Choroid plexus epithelial cell (primary cell): Measurements from ENCODE around the gene DNALI1.
A peak's percentile ranks its signal among the peaks of the same experiment; 100 is the strongest.
"Not testable (repeated sequence)": the region's sequence is repeated elsewhere in the genome, so short reads cannot be mapped to it uniquely, and the experiment has no call there.

Source experiments
- DNase-seq: peaks from one replicate; pipeline ENCODE4 v3.0.0-alpha.2; 2010; ENCODE audit warnings: low read depth
- H3K4me3 ChIP-seq: 2 replicates; pipeline ENCODE4 v1.5.1; 2011; ENCODE audit warnings: low read depth, mild to moderate bottlenecking, control low read depth, low read length, moderate library complexity
- TF ChIP-seq, protein P1 (sequence below): conservative IDR thresholded peaks from 2 replicates; pipeline ENCODE4 v1.5.1; 2011; ENCODE audit warnings: low read depth, mild to moderate bottlenecking, control low read depth, inconsistent platforms, low read length, moderate library complexity

DNALI1 gene

DNA sequence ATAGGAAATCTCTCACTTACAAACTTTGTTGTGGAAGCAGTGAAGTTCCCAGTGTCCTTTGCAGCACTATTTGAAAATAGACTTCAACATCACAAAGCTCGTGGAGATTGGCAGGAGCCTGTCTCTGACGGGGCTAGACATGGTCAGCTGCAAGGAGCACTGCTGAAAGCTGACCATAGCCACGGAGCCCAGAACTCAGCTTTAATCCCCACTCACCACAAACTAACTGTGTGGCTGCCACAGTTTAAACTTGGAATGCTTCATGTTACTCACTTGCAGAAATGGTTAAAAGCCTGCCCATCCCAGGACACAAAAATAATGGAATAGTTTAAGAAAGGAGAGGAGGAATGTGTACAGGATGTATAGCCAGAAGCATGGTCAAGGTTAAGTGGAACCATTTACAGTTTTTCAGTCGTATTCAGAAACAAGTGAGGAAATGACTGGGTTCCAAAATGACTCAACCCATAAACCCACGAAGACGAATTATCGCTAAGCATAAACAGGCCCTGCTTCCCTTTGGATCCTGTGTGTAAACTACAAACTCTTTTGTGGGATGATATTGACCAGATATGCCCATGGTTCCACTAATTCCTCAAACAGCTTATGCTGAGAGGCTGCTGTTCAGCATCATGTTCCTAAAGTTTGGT, 18.2 kb downstream of the DNALI1 start:
- peak; percentile 36 for DNase-seq
- no peak overlapping the region for H3K4me3 ChIP-seq
- TF ChIP-seq, protein P1, sequence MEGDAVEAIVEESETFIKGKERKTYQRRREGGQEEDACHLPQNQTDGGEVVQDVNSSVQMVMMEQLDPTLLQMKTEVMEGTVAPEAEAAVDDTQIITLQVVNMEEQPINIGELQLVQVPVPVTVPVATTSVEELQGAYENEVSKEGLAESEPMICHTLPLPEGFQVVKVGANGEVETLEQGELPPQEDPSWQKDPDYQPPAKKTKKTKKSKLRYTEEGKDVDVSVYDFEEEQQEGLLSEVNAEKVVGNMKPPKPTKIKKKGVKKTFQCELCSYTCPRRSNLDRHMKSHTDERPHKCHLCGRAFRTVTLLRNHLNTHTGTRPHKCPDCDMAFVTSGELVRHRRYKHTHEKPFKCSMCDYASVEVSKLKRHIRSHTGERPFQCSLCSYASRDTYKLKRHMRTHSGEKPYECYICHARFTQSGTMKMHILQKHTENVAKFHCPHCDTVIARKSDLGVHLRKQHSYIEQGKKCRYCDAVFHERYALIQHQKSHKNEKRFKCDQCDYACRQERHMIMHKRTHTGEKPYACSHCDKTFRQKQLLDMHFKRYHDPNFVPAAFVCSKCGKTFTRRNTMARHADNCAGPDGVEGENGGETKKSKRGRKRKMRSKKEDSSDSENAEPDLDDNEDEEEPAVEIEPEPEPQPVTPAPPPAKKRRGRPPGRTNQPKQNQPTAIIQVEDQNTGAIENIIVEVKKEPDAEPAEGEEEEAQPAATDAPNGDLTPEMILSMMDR = no peak

DNA sequence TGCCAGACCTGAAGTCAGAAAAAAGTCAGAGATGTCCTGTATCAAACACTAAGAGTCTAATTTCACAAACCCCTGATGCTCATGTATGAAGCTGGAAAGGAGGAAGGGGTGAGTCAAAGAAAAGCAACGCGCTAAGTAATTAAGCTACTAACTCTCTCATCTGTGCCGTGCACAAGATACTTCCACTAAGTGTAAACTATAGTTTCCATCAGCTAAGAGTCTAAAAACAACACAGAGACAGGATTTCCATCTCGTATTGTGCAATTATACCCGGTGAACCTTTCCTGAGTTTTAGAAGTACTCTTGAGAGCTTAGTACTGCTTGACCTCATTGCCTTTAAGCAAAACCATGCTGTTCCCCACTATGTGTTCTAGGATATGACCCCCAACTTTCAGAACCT, 19.0 kb downstream of the DNALI1 start:
- peak; percentile 51 for DNase-seq
- TF ChIP-seq, protein P1 = no peak
- no peak overlapping the region for H3K4me3 ChIP-seq

DNA sequence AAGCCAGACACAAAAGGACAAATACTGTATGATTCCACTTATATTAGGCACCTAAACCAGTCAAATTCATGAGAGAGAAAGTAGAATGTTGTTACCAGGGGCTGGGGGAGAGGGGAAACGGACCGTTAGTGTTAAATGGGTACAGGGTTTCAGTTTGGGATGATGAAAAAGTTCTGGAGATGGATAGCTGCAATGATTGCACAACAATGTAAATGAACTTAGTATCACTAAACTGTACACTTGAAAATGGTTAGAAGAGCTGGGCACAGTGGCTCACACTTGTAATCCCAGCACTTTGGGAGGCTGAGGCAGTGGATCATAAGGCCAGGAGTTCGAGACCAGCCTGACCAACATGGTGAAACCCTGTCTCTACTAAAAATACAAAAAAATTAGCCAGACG, 27.8 kb downstream of the DNALI1 start:
- DNase-seq, H3K4me3 ChIP-seq: not testable (repeated sequence)

DNA sequence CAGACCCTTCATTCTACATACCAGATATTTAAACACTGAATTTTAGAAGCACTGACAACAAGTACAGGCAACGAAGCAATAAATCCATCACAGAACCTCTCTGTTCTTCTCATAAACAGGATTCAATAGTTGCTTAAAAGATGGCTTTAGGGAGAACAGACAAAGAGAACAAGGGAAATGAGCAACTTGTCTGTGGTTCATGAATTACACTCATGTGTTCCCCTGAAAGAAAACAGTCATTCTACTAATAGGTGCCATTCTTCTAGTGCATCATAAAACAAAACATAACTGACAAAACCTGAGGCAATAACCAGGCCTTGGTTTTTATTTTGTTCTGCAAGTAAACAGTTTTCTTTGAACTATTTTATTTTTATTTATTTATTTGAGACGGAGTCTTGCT, 32.2 kb downstream of the DNALI1 start:
- H3K4me3 ChIP-seq = no peak overlapping the region
- TF ChIP-seq, protein P1 = no peak
- no peak for DNase-seq

DNA sequence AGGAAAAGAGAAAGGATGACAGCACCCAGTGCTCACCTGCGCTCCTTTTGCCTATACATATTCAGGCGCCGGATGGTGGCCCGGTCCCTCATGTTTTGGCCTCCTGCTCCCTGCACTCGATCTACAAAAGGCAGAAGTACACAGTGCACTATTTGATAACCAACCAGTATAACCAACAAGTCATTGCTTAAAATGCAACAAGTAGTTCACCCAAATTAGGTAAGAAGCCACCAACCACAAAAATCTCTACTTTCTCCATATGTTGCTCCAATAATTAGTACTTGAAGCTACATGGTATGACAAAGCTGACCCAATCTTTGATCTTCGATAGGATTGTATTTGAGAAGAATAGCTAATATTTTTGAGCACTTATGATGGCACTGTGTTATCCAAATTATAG, 37.0 kb downstream of the DNALI1 start:
- no peak for DNase-seq
- TF ChIP-seq, protein P1 = no peak
- H3K4me3 ChIP-seq = no peak overlapping the region

DNA sequence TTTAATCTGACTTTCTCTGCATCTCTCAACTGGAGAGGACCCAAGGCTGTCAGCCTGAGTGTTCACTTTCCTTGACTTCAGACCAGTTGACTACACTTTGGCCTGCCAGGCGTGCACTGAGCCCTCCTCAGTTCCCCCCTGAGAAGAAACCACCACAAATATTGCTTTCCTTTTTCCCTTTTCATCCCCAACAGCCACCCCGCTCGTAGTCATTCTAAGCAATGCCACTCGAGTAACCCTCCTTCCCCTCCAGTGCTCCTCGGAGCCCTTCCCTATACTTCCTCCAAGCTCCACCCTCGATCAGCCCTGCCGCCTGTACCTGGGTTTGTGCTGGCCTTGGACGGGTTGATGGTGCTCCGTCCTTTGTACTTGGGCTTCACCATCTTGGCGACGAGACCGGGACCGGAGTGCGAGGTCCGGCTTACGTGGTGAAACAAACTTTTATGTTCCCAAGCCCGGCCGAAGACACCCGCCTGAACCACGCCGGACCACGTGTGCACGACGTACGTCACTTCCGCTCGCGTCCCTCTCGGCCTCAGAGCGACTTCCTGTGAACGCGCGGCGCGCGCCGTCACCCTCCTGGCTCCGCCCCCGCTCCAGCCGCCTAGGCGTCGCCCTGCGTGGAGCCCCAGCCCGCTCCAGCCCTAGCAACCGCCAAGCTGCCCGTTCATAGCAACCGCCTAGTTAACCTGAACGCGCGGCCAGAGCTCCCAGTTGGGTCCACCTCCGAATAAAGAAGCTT, 38.9 kb downstream of the DNALI1 start, which contains the start of gene GNL2:
Gene GNL2 (minus strand): TSS at position 498 of the 742 bp plus-strand sequence. CDS start 115 bp downstream, at position 383.
- peak; percentile 96 for DNase-seq
- H3K4me3 ChIP-seq = peak within 1 kb of the TSS; percentile 99
- TF ChIP-seq, protein P1 = no peak

DNA sequence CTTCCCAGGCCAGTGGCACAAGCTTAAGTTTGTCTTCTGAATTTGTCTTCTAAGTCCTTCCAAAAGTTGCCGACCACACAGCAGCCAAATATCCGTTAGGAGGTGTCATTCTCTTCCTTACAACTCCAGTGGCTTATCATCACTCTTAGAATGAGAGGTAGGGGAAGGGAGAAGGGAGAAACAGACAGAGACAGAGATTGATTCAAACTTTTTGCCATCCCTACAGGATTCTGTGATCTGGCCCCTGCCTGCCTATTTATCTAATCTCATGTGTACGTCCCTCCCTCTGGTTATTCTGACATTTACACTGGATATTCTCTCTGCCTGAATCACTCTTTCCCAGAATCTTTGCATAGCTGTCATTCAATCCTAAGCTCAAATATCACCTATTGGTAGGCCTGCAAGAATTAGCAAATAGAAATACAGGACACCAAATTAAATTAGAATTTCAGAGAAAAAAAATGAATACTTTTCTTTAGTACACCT, 39.5 kb downstream of the DNALI1 start:
- H3K4me3 ChIP-seq = peak overlapping the region; percentile 99
- no peak for DNase-seq
- TF ChIP-seq, protein P1 = no peak
